ENCODE measurements around the gene GPX3. TPM values are rescaled to one million over a fixed set of nuclear protein-coding genes. Genes with fewer than 3 reads are reported as not detected.
A peak's percentile ranks its signal among the peaks of the same experiment; 100 is the strongest.

GPX3 gene
- total and polyA plus RNA-seq, 4 donors = 514 to 1,257 (median 607) TPM

- H3K4me1 ChIP-seq (ENCODE audit: control insufficient read depth in 1 of 2, insufficient read depth in 2 of 2, low read length in 2 of 2) = no peaks in the 10 kb centered on the region
- peaks cover 5 to 7% of the 10 kb centered on the region in 2 donors for H3K36me3 ChIP-seq (ENCODE audit: control insufficient read depth in 1 of 2, insufficient read depth in 2 of 2, low read length in 1 of 2)
- intact Hi-C loops (cut with DNase I) = no loop called here
- no peak for ATAC-seq (ENCODE audit: low FRiP score)
- peak in 1 of 2 donors; percentile 70 for DNase-seq
- H3K27me3 ChIP-seq (ENCODE audit: control insufficient read depth in 1 of 2, insufficient read depth in 2 of 2, low read length in 1 of 2) = no peaks in the 10 kb centered on the region
- WGBS, 2 donors = 77 to 82% methylated on average over 7 of the region's 7 CpGs
- H3K4me3 ChIP-seq (ENCODE audit: low read length in 2 of 2) = no peak overlapping the region
- H3K9me3 ChIP-seq (ENCODE audit: control insufficient read depth, low read length) = no peaks in the 10 kb centered on the region
- H3K27ac ChIP-seq (ENCODE audit: low read depth in 1 of 2, low read length in 2 of 2) = no peak overlapping the region
Measured at GRCh38 chr5:151026679-151027078, 6.3 kb downstream of the GPX3 start.

GRCh38 chr5:151027961-151028479 is 7.6 kb downstream of the GPX3 start:
- H3K27me3 ChIP-seq (ENCODE audit: control insufficient read depth in 1 of 2, insufficient read depth in 2 of 2, low read length in 1 of 2) = no peaks in the 10 kb centered on the region
- no peaks in the 10 kb centered on the region for H3K4me1 ChIP-seq (ENCODE audit: control insufficient read depth in 1 of 2, insufficient read depth in 2 of 2, low read length in 2 of 2)
- no peak overlapping the region for H3K27ac ChIP-seq (ENCODE audit: low read depth in 1 of 2, low read length in 2 of 2)
- H3K36me3 ChIP-seq (ENCODE audit: control insufficient read depth in 1 of 2, insufficient read depth in 2 of 2, low read length in 1 of 2) = peaks cover 5 to 10% of the 10 kb centered on the region in 2 donors
- peak in 1 of 2 donors; percentile 44 for DNase-seq
- 95 to 97% methylated on average over 11 of the region's 11 CpGs for WGBS, 2 donors
- intact Hi-C loops (cut with DNase I) = no loop called here
- ATAC-seq (ENCODE audit: low FRiP score) = no peak
- H3K4me3 ChIP-seq (ENCODE audit: low read length in 2 of 2) = no peak overlapping the region
- no peaks in the 10 kb centered on the region for H3K9me3 ChIP-seq (ENCODE audit: control insufficient read depth, low read length)

- H3K4me1 ChIP-seq (ENCODE audit: control insufficient read depth in 1 of 2, insufficient read depth in 2 of 2, low read length in 2 of 2) = no peaks in the 10 kb centered on the region
- H3K27me3 ChIP-seq (ENCODE audit: control insufficient read depth in 1 of 2, insufficient read depth in 2 of 2, low read length in 1 of 2) = no peaks in the 10 kb centered on the region
- peaks cover 5 to 10% of the 10 kb centered on the region in 2 donors for H3K36me3 ChIP-seq (ENCODE audit: control insufficient read depth in 1 of 2, insufficient read depth in 2 of 2, low read length in 1 of 2)
- intact Hi-C loops (cut with DNase I) = no loop called here
- ATAC-seq (ENCODE audit: low FRiP score) (peak; percentile 4), DNase-seq (peak in 1 of 2 donors; percentile 40)
- H3K9me3 ChIP-seq (ENCODE audit: control insufficient read depth, low read length) = no peaks in the 10 kb centered on the region
- no peak overlapping the region for H3K4me3 ChIP-seq (ENCODE audit: low read length in 2 of 2)
- 90 to 94% methylated on average over 8 of the region's 8 CpGs for WGBS, 2 donors
- no peak overlapping the region for H3K27ac ChIP-seq (ENCODE audit: low read depth in 1 of 2, low read length in 2 of 2)
Measured at GRCh38 chr5:151028717-151029116, 8.3 kb downstream of the GPX3 start.

GRCh38 chr5:151029179-151030055 is 9.0 kb downstream of the GPX3 start:
- no peaks in the 10 kb centered on the region for H3K4me1 ChIP-seq (ENCODE audit: control insufficient read depth in 1 of 2, insufficient read depth in 2 of 2, low read length in 2 of 2)
- H3K36me3 ChIP-seq (ENCODE audit: control insufficient read depth in 1 of 2, insufficient read depth in 2 of 2, low read length in 1 of 2) = peaks cover 5 to 16% of the 10 kb centered on the region in 2 donors
- H3K27me3 ChIP-seq (ENCODE audit: control insufficient read depth in 1 of 2, insufficient read depth in 2 of 2, low read length in 1 of 2) = no peaks in the 10 kb centered on the region
- H3K27ac ChIP-seq (ENCODE audit: low read depth in 1 of 2, low read length in 2 of 2) = no peak overlapping the region
- no peak for ATAC-seq (ENCODE audit: low FRiP score)
- H3K9me3 ChIP-seq (ENCODE audit: control insufficient read depth, low read length) = no peaks in the 10 kb centered on the region
- intact Hi-C loops (cut with DNase I) = no loop called here
- 94 to 95% methylated on average over 9 of the region's 9 CpGs for WGBS, 2 donors
- no peak overlapping the region for H3K4me3 ChIP-seq (ENCODE audit: low read length in 2 of 2)
- peak in 1 of 2 donors; percentile 5 for DNase-seq

- Histone ChIP-seq H3K9me3 (ENCODE audit: control insufficient read depth, low read length) (no peaks in the 10 kb centered on the region), H3K4me1 (ENCODE audit: control insufficient read depth in 1 of 2, insufficient read depth in 2 of 2, low read length in 2 of 2) (no peaks in the 10 kb centered on the region), H3K36me3 (ENCODE audit: control insufficient read depth in 1 of 2, insufficient read depth in 2 of 2, low read length in 1 of 2) (peaks cover 5 to 19% of the 10 kb centered on the region in 2 donors), H3K27ac (ENCODE audit: low read depth in 1 of 2, low read length in 2 of 2) (no peak overlapping the region), H3K27me3 (ENCODE audit: control insufficient read depth in 1 of 2, insufficient read depth in 2 of 2, low read length in 1 of 2) (no peaks in the 10 kb centered on the region), H3K4me3 (ENCODE audit: low read length in 2 of 2) (no peak overlapping the region)
- intact Hi-C loops (cut with DNase I) = no loop called here
- ATAC-seq (ENCODE audit: low FRiP score) (peak; percentile 30), DNase-seq (no peak)
- 89 to 93% methylated on average over 5 of the region's 5 CpGs for WGBS, 2 donors
Measured at GRCh38 chr5:151030056-151030336, 9.6 kb downstream of the GPX3 start.

- intact Hi-C loops (cut with DNase I) = no loop called here
- peak; percentile 79 for ATAC-seq (ENCODE audit: low FRiP score)
- Histone ChIP-seq H3K4me3 (ENCODE audit: low read length in 2 of 2) (no peak overlapping the region), H3K27me3 (ENCODE audit: control insufficient read depth in 1 of 2, insufficient read depth in 2 of 2, low read length in 1 of 2) (no peaks in the 10 kb centered on the region), H3K9me3 (ENCODE audit: control insufficient read depth, low read length) (no peaks in the 10 kb centered on the region), H3K4me1 (ENCODE audit: control insufficient read depth in 1 of 2, insufficient read depth in 2 of 2, low read length in 2 of 2) (no peaks in the 10 kb centered on the region), H3K27ac (ENCODE audit: low read depth in 1 of 2, low read length in 2 of 2) (no peak overlapping the region), H3K36me3 (ENCODE audit: control insufficient read depth in 1 of 2, insufficient read depth in 2 of 2, low read length in 1 of 2) (peaks cover 8 to 22% of the 10 kb centered on the region in 2 donors)
- DNase-seq = peak in 1 of 2 donors; percentile 77
- 35 to 39% methylated on average over 4 of the region's 4 CpGs for WGBS, 2 donors
Measured at GRCh38 chr5:151030379-151030778, 10.0 kb downstream of the GPX3 start.

GRCh38 chr5:151031554-151031953 is 11.2 kb downstream of the GPX3 start:
- H3K27me3 ChIP-seq (ENCODE audit: control insufficient read depth in 1 of 2, insufficient read depth in 2 of 2, low read length in 1 of 2) = no peaks in the 10 kb centered on the region
- H3K4me1 ChIP-seq (ENCODE audit: control insufficient read depth in 1 of 2, insufficient read depth in 2 of 2, low read length in 2 of 2) = no peaks in the 10 kb centered on the region
- no peak overlapping the region for H3K4me3 ChIP-seq (ENCODE audit: low read length in 2 of 2)
- no peak for DNase-seq
- no peak overlapping the region for H3K27ac ChIP-seq (ENCODE audit: low read depth in 1 of 2, low read length in 2 of 2)
- no peak for ATAC-seq (ENCODE audit: low FRiP score)
- peaks cover 10 to 24% of the 10 kb centered on the region in 2 donors for H3K36me3 ChIP-seq (ENCODE audit: control insufficient read depth in 1 of 2, insufficient read depth in 2 of 2, low read length in 1 of 2)
- H3K9me3 ChIP-seq (ENCODE audit: control insufficient read depth, low read length) = no peaks in the 10 kb centered on the region
- intact Hi-C loops (cut with DNase I) = no loop called here
- 95 to 96% methylated on average over 11 of the region's 11 CpGs for WGBS, 2 donors

GRCh38 chr5:151033217-151033934 is 13.0 kb downstream of the GPX3 start:
- ATAC-seq (ENCODE audit: low FRiP score) = no peak

More at GRCh38 chr5:151033217-151033934, 13.0 kb downstream of the GPX3 start:
- intact Hi-C loops (cut with DNase I) = no loop called here
- Histone ChIP-seq H3K9me3 (ENCODE audit: control insufficient read depth, low read length) (no peaks in the 10 kb centered on the region), H3K27ac (ENCODE audit: low read depth in 1 of 2, low read length in 2 of 2) (no peak overlapping the region), H3K27me3 (ENCODE audit: control insufficient read depth in 1 of 2, insufficient read depth in 2 of 2, low read length in 1 of 2) (no peaks in the 10 kb centered on the region), H3K4me1 (ENCODE audit: control insufficient read depth in 1 of 2, insufficient read depth in 2 of 2, low read length in 2 of 2) (no peaks in the 10 kb centered on the region), H3K4me3 (ENCODE audit: low read length in 2 of 2) (no peak overlapping the region), H3K36me3 (ENCODE audit: control insufficient read depth in 1 of 2, insufficient read depth in 2 of 2, low read length in 1 of 2) (peaks cover 10 to 22% of the 10 kb centered on the region in 2 donors)
- DNase-seq = no peak
- 95 to 96% methylated on average over 12 to 14 of the region's 14 CpGs for WGBS, 2 donors

Measured in aorta (tissue), 5 donors.